H9 (cell line): ENCODE measurements around the gene PPIL6. TPM values are rescaled to one million over a fixed set of nuclear protein-coding genes. Genes with fewer than 3 reads are reported as not detected.

Experiments
- DNase-seq: peaks from one replicate; pipeline ENCODE4 v3.0.0-alpha.2; 2017
- H2AFZ ChIP-seq: one replicate; pipeline ENCODE4 v1.6.1; 2013; ENCODE audit warnings: mild to moderate bottlenecking, low read length, control low read depth, moderate library complexity
- H2AK5ac ChIP-seq: 2 replicates; pipeline ENCODE4 v1.6.1; 2013; ENCODE audit warnings: low read length, control low read depth, mixed read lengths; ENCODE audit not compliant: insufficient read length
- H2BK120ac ChIP-seq: one replicate; pipeline ENCODE4 v1.6.1; 2013; ENCODE audit warnings: low read depth, mild to moderate bottlenecking, low read length, control low read depth, inconsistent platforms; ENCODE audit not compliant: poor library complexity, severe bottlenecking
- H2BK12ac ChIP-seq: 2 replicates; pipeline ENCODE4 v1.6.1; 2013; ENCODE audit warnings: low read length, control low read depth, mixed read lengths, low read depth; ENCODE audit not compliant: insufficient read length
- H2BK15ac ChIP-seq: 2 replicates; pipeline ENCODE4 v1.6.1; 2013; ENCODE audit warnings: low read depth, low read length, control low read depth
- H2BK20ac ChIP-seq: one replicate; pipeline ENCODE4 v1.6.1; 2013; ENCODE audit warnings: low read depth, mild to moderate bottlenecking, low read length, control low read depth, inconsistent platforms; ENCODE audit not compliant: poor library complexity, severe bottlenecking
- H2BK5ac ChIP-seq: 2 replicates; pipeline ENCODE4 v1.6.1; 2013; ENCODE audit warnings: low read length, control low read depth, mixed read lengths; ENCODE audit not compliant: insufficient read length
- H3K14ac ChIP-seq: 2 replicates; pipeline ENCODE4 v1.6.1; 2013; ENCODE audit warnings: low read length, control low read depth; ENCODE audit not compliant: insufficient read depth
- H3K18ac ChIP-seq: 2 replicates; pipeline ENCODE4 v1.6.1; 2013; ENCODE audit warnings: low read depth, mild to moderate bottlenecking, mixed read lengths, low read length, control low read depth; ENCODE audit not compliant: insufficient read length
- H3K23ac ChIP-seq: 2 replicates; pipeline ENCODE4 v1.6.1; 2013; ENCODE audit warnings: low read length, control low read depth, mixed read lengths, low read depth; ENCODE audit not compliant: insufficient read length
- H3K23me2 ChIP-seq: 2 replicates; pipeline ENCODE4 v1.6.1; 2013; ENCODE audit warnings: low read depth, mild to moderate bottlenecking, mixed read lengths, low read length, control low read depth; ENCODE audit not compliant: insufficient read length, poor library complexity, severe bottlenecking
- H3K27ac ChIP-seq: 2 replicates; pipeline ENCODE4 v1.5.1; 2013; ENCODE audit warnings: low read length, control low read depth, mixed read lengths, low read depth; ENCODE audit not compliant: insufficient read length
- H3K27me3 ChIP-seq: 2 replicates; pipeline ENCODE4 v1.6.1; 2013; ENCODE audit warnings: low read length, control low read depth, inconsistent platforms; ENCODE audit not compliant: insufficient read depth
- H3K4ac ChIP-seq: 2 replicates; pipeline ENCODE4 v1.6.1; 2013; ENCODE audit warnings: low read depth, mild to moderate bottlenecking, control low read depth, inconsistent platforms, low read length, moderate library complexity
- H3K4me1 ChIP-seq: 2 replicates; pipeline ENCODE4 v1.6.1; 2013; ENCODE audit warnings: low read length, control low read depth, inconsistent platforms; ENCODE audit not compliant: insufficient read depth
- H3K4me2 ChIP-seq: 2 replicates; pipeline ENCODE4 v1.6.1; 2013; ENCODE audit warnings: low read length, control low read depth, mixed read lengths; ENCODE audit not compliant: insufficient read length, insufficient read depth
- H3K56ac ChIP-seq: 2 replicates; pipeline ENCODE4 v1.6.1; 2013; ENCODE audit warnings: low read depth, mild to moderate bottlenecking, mixed read lengths, low read length, control low read depth; ENCODE audit not compliant: insufficient read length
- H3K79me1 ChIP-seq: 2 replicates; pipeline ENCODE4 v1.6.1; 2013; ENCODE audit warnings: low read depth, mild to moderate bottlenecking, moderate library complexity, low read length, control low read depth, inconsistent platforms; ENCODE audit not compliant: insufficient read depth, poor library complexity, severe bottlenecking
- H3K79me2 ChIP-seq: 2 replicates; pipeline ENCODE4 v1.6.1; 2013; ENCODE audit warnings: low read length, control low read depth, inconsistent platforms; ENCODE audit not compliant: insufficient read depth
- H3K9ac ChIP-seq: 2 replicates; pipeline ENCODE4 v1.6.1; 2013; ENCODE audit warnings: low read length, control low read depth, mixed read lengths; ENCODE audit not compliant: insufficient read length; ENCODE audit errors: extremely low read depth
- H3K9me3 ChIP-seq: one replicate; pipeline ENCODE4 v1.6.1; 2013; ENCODE audit warnings: low read depth, low read length, inconsistent platforms; ENCODE audit not compliant: control insufficient read depth
- H3T11ph ChIP-seq: one replicate; pipeline ENCODE4 v1.6.1; 2013; ENCODE audit warnings: mild to moderate bottlenecking, low read length, control low read depth, inconsistent platforms
- H4K20me1 ChIP-seq: one replicate; pipeline ENCODE4 v1.6.1; 2013; ENCODE audit not compliant: control insufficient read depth, insufficient read length, insufficient read depth
- H4K5ac ChIP-seq: 2 replicates; pipeline ENCODE4 v1.6.1; 2013; ENCODE audit warnings: low read depth, mild to moderate bottlenecking, mixed read lengths, low read length, control low read depth; ENCODE audit not compliant: insufficient read length
- H4K8ac ChIP-seq: replicated peaks from 2 replicates; pipeline ENCODE4 v1.6.1; 2013; ENCODE audit warnings: low read length, control low read depth, mixed read lengths, low read depth; ENCODE audit not compliant: insufficient read length
- H4K91ac ChIP-seq: 2 replicates; pipeline ENCODE4 v1.6.1; 2013; ENCODE audit warnings: low read depth, mild to moderate bottlenecking, moderate library complexity, mixed read lengths, low read length, control low read depth; ENCODE audit not compliant: insufficient read length
- H3K27ac Mint-ChIP-seq, 3 experiments: 2 replicates in 2 of 3; 3 replicates in 1 of 3; pipeline ENCODE4 v1.8.0; 2020 to 2021; ENCODE audit warnings: mixed read lengths in 3 of 3, mild to moderate bottlenecking in 1 of 3, moderate library complexity in 1 of 3
- H3K27me3 Mint-ChIP-seq: 2 replicates; pipeline ENCODE4 v1.8.0; 2021; ENCODE audit warnings: low read depth, mild to moderate bottlenecking, moderate library complexity, mixed read lengths
- H3K36me3 Mint-ChIP-seq, 3 experiments: 2 replicates in 2 of 3; 3 replicates in 1 of 3; pipeline ENCODE4 v1.8.0; 2020 to 2021; ENCODE audit warnings: low read depth in 3 of 3, mixed read lengths in 3 of 3; ENCODE audit not compliant: insufficient read depth in 1 of 3
- H3K4me1 Mint-ChIP-seq, 2 experiments: 2 replicates each; pipeline ENCODE4 v1.8.0; 2020; ENCODE audit warnings: mixed read lengths in 2 of 2
- H3K4me3 Mint-ChIP-seq, 2 experiments: 2 replicates in 1 of 2; 3 replicates in 1 of 2; pipeline ENCODE4 v1.8.0; 2020 to 2021; ENCODE audit warnings: mild to moderate bottlenecking in 2 of 2, mixed read lengths in 2 of 2, moderate library complexity in 1 of 2
- H3K9me3 Mint-ChIP-seq, 2 experiments: 2 replicates in 1 of 2; 3 replicates in 1 of 2; pipeline ENCODE4 v1.8.0; 2020; ENCODE audit warnings: mild to moderate bottlenecking in 2 of 2, mixed read lengths in 2 of 2, moderate library complexity in 1 of 2
- WGBS: extraction: QIAGEN DNeasy Blood & Tissue Kit; methylation state at CpG from one replicate; pipeline ENCODE4 v1.1.7; 2013; ENCODE audit warnings: missing lambda C conversion rate, low lambda C conversion rate, mixed read lengths; ENCODE audit not compliant: insufficient read length; ENCODE audit errors: extremely low coverage; 5-methylcytosine and 5-hydroxymethylcytosine counted together
- total RNA-seq: library from RNA; stranded (reverse); gene quantifications from 2 replicates; pipeline ENCODE4 v1.2.1, GENCODE V29; 2021
- TF ChIP-seq, protein P1 (sequence below): fragments of 200-600 bp; sonication (generic); conservative IDR thresholded peaks from 3 replicates; pipeline ENCODE4 v1.8.0; 2021; ENCODE audit warnings: antibody characterized with exemption, mild to moderate bottlenecking

The PPIL6 gene
- total RNA-seq, 1 experiment from 2014 or later, result 1.0 TPM

DNA sequence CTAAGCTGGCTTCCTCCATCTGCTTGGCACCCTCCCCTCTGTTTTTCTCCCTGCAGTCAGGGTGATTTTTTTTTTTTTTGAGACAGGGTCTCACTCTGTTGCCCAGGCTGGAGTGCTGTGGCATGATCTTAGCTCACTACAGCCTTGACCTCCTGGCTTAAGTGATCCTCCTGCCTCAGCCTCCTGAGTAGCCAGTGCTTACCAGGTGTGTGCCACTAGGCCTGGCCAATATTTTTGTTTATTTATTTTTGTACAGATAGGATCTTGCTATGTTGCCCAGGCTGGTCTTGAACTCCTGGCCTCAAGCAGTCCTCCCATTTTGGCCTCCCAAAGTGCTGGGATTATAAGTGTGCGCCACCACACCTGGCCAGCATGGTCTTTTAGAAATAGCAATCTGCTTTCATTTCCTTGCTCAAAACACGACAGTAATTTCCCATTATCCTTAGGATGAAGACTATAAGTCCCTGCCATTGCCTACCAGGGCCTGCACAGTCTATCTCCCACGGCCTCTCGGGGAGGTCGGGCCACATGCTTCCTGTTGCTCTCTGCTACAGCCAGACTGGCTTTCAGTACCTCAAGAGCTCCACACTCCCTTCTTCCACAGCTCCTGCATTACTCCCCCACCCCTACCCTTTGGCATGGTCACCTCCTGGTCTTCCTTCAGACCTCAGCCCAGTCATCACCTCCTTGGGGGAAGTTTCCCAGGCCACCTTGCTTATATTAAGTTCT is 47.1 kb downstream of the PPIL6 start:
- WGBS, result no CpG with 5 or more reads among the region's 5 CpGs
- no peak overlapping the region for H3K23ac ChIP-seq
- no peak overlapping the region for H2BK12ac ChIP-seq
- H4K20me1 ChIP-seq, result no peaks in the 10 kb centered on the region
- H3K4me1 ChIP-seq, result no peaks in the 10 kb centered on the region
- no peaks in the 10 kb centered on the region for H3K23me2 ChIP-seq
- no peak for DNase-seq
- Mint-ChIP-seq H3K36me3 (no peaks in the 10 kb centered on the region), H3K27ac (no peak overlapping the region), H3K4me3 (no peak overlapping the region), H3K27me3 (no peaks in the 10 kb centered on the region; the same call in 1 of the 2 replicates), H3K4me1 (peaks cover 0 to 3% of the 10 kb centered on the region in 2 experiments; a peak in 1 of 4 replicates), H3K9me3 (no peaks in the 10 kb centered on the region)
- H3K9ac ChIP-seq, result no peak overlapping the region
- H3K14ac ChIP-seq, result no peak overlapping the region
- H3K79me2 ChIP-seq, result no peaks in the 10 kb centered on the region
- no peaks in the 10 kb centered on the region for H3K79me1 ChIP-seq
- H3K4ac ChIP-seq, result no peak overlapping the region; the same call in 1 of the 2 replicates
- H3K9me3 ChIP-seq, result no peaks in the 10 kb centered on the region
- no peak overlapping the region for H3K56ac ChIP-seq
- no peaks in the 10 kb centered on the region for H3K27me3 ChIP-seq
- H2AK5ac ChIP-seq, result no peak overlapping the region
- no peak overlapping the region for H3K27ac ChIP-seq
- no peak overlapping the region for H2BK15ac ChIP-seq
- no peak overlapping the region for H4K91ac ChIP-seq
- no peak overlapping the region for H3K4me2 ChIP-seq
- no peak overlapping the region for H2AFZ ChIP-seq
- no peak overlapping the region for H2BK5ac ChIP-seq
- no peak overlapping the region for H2BK20ac ChIP-seq
- no peak overlapping the region for H3T11ph ChIP-seq
- H3K18ac ChIP-seq, result no peak overlapping the region
- H4K8ac ChIP-seq, result no peak overlapping the region
- H2BK120ac ChIP-seq, result no peak overlapping the region
- TF ChIP-seq, protein P1, sequence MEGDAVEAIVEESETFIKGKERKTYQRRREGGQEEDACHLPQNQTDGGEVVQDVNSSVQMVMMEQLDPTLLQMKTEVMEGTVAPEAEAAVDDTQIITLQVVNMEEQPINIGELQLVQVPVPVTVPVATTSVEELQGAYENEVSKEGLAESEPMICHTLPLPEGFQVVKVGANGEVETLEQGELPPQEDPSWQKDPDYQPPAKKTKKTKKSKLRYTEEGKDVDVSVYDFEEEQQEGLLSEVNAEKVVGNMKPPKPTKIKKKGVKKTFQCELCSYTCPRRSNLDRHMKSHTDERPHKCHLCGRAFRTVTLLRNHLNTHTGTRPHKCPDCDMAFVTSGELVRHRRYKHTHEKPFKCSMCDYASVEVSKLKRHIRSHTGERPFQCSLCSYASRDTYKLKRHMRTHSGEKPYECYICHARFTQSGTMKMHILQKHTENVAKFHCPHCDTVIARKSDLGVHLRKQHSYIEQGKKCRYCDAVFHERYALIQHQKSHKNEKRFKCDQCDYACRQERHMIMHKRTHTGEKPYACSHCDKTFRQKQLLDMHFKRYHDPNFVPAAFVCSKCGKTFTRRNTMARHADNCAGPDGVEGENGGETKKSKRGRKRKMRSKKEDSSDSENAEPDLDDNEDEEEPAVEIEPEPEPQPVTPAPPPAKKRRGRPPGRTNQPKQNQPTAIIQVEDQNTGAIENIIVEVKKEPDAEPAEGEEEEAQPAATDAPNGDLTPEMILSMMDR, result no peak
- no peak overlapping the region for H4K5ac ChIP-seq
